Suppressor macrophage treated with lipopolysaccharide for 4 hours (primary cell): ENCODE results near the gene STK10.

Experiments
- DNase-seq: peaks from one replicate; pipeline ENCODE4 v3.0.0-alpha.2; 2020

STK10 gene

GRCh38 chr5:172006321-172007174 is 181.5 kb downstream of the STK10 start, which contains the start of gene FBXW11:
Gene FBXW11 (minus strand): TSS chr5:172006638. CDS start chr5:172006502, 136 bp downstream.
- DNase-seq = peak; percentile 99

- peak; percentile 29 for DNase-seq
Observed at GRCh38 chr5:172005708-172006320, 182.2 kb downstream of the STK10 start.

- peak; percentile 81 for DNase-seq
Observed at GRCh38 chr5:172004824-172005237, 183.2 kb downstream of the STK10 start.

DNA sequence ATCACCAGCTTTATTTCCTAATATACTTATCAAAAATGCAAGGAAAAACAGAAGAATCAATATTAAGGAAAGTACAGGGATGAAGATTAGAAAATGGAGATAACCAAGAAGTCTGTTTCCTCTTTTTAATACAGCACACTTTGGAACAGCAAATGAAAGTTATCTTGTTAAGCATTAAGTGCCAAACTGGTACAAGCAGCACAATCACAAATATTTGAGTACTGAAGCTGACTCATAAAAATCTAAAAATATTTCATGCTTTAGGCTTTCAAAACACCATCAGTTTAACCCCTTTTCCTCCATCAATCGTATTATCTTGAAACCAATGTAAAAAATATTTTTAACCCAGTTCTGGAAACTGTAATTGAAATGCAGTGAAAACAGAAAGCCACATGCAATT is 184.3 kb downstream of the STK10 start:
- DNase-seq = peak; percentile 24

DNA sequence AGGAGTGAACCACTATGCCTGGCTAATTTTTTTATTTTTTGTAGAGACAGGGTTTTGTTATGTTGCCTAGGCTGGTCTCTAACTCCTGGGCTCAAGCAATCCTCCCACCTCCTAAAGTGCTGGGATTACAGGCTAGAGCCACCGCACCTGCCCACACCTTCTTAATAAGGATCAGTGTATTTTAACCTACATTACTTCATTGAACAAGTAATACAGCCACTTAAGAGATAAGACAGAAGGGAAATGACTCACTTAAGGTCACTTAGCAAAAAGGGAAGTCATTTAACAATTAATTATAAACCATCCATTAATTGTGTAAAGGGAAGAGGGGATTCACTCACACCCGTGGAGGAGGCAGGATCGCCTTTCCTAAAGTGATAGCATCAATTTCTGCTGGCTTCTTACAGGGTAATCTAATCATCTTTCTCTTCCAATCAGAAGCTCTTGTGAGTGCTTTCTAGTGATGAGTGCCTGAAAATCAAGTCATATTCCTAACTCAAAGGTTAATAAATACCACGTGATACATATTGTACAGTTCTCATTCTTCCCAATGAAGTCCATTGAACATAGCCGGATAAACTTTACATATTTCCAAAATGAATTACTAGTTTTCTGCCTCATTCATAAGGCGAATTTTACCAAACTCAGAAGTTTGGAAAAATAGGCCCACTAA is 185.0 kb downstream of the STK10 start:
- DNase-seq = no peak

DNA sequence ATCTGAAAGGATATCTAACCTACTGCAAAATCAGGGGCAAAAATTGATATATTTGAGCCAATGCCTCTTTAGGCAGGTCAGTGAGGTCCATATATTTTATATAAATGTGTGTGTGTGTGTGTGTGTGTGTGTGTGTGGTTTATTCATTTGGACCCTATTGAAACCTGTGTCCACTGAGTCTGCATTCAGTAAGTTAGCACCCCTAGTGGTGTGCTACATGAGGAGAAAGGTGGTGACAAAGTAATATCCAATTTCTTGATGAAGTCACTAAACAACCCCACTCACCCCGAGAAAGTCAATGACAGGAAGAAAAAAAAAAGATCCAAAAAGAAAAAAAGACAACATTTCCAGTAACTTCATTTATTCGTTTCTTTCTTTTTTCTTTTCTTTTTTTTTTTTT is 185.7 kb downstream of the STK10 start:
- DNase-seq = no peak

DNA sequence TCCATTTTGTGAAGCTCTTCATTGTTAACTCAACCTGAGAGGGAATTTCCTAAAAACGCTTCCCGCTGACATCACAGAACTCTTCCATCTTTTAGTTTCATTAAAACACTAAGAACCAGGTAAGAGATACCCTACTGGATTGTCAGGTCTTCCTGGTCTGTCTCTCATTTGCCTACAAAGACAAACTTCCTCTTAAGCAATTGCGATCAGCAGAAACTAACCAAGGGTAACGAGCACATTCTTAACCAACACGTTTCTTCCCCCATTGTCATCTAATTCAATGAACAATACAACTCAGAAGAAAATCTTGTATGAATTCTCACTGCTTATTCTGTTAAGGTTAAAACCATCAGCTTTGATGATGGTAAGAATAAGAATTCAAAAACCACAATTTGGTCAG is 188.1 kb downstream of the STK10 start:
- no peak for DNase-seq

DNA sequence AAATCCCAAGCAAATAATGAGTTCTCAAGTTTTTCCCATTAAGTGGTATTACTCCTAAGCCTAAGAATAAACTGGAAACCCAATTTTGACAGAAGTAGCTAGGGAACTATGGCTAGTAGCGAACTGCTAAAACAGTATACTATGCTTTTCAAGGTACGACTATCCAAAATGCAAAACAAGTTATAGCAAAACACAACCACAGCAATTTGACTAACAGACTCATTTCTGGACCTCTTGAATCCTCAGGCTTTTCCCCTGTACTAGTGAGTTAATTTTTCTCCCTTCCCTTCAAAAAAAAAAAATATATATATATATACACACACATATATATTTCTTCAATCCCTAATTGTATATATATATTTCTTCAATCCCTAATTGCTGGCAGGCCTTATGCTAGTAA is 188.9 kb downstream of the STK10 start:
- no peak for DNase-seq

GRCh38 chr5:171997011-171997410 is 191.0 kb downstream of the STK10 start:
- DNase-seq = no peak

- no peak for DNase-seq
Observed at GRCh38 chr5:171992813-171993212, 195.2 kb downstream of the STK10 start.

GRCh38 chr5:171992305-171992704 is 195.7 kb downstream of the STK10 start:
- no peak for DNase-seq
